Activated CD4-positive, CD25-positive, alpha-beta regulatory T cell (primary cell): ENCODE results near the gene DLST.
A peak's percentile ranks its signal among the peaks of the same experiment; 100 is the strongest.

ENCODE experiments used
- DNase-seq, 4 experiments: peaks; one replicate each; lab custom pipeline; 2025; lab: John Stamatoyannopoulos, UW

DLST gene

DNA sequence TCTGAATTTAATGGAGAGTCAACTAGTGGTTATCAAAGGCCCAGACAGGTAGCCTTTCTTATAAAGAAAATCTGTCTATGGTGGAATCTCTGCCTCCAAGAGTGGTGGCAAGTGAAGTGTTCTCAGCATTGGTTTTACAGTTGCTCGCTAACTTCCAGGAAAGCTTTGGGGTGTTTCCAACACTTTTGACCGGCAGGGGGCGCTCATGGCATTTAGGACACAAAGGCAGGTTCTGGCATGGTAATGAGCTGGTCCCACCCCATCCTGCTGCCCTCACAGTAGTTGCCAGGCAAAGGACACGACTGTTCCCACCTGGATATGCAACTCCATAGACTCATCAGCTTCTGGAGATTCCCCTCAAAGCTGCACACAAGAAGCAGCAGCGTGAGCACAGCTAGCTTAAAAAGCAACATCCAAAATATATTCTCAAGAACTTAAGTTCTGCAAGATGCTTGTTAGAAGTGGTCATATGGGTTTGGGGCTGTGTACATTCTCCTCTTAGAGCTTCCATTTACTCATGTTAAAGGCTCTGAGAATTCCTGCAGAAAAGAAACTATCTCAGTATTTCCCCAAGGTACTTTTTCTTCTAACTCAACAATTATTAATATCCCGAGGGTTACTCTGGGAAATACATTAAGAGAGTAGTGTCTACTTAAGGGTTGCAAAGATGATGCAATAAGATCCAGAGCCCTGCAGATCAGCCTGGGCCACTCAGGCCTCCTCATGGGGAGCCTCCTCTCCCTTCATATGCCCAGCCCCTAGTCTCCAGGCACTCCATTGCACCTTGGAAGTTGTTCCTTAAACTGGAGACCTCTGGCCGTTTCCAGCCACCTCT lies 20.6 kb upstream of the DLST start:
- peak; percentile 81 to 97 (median 90) for DNase-seq

DNA sequence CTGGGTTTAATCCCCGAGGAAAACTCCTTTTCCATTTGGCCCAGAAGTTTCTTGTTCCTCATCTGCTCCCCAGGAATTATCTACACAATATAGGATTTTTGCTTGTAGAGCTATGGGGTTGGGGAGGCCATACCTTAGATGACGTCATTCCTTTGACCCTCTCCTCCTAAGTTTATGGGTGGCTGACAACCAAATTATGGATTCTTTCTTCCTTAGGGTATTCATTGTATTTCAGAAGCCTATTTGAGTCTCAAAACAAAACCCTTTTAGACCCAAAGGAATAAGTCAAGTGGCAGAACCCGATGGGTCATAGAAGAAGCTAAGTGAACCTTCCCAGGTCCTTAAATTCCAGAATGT lies 20.0 kb upstream of the DLST start:
- no peak for DNase-seq

GRCh38 chr14:74863274-74863673 lies 18.4 kb upstream of the DLST start:
- no peak for DNase-seq

DNA sequence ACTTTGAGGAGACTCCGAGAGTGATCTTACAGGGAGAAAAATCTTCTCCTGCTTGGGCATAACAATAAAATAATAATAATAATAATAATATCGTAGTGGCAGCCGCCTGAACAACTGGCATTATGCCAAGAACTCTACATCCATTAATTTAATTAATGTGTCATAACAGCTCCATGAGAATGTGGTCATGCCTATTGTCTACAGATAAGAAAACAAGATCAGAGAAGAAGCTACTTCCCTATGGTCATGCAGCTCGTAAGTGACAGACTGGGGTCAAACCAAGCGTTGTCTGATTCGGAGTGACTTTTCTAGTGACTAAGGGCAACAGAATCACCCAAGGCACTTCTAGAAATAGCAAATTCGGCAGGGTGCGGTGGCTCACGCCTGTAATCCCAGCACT lies 17.5 kb upstream of the DLST start:
- no peak for DNase-seq

GRCh38 chr14:74865156-74865555 lies 16.6 kb upstream of the DLST start:
- DNase-seq = no peak

DNA sequence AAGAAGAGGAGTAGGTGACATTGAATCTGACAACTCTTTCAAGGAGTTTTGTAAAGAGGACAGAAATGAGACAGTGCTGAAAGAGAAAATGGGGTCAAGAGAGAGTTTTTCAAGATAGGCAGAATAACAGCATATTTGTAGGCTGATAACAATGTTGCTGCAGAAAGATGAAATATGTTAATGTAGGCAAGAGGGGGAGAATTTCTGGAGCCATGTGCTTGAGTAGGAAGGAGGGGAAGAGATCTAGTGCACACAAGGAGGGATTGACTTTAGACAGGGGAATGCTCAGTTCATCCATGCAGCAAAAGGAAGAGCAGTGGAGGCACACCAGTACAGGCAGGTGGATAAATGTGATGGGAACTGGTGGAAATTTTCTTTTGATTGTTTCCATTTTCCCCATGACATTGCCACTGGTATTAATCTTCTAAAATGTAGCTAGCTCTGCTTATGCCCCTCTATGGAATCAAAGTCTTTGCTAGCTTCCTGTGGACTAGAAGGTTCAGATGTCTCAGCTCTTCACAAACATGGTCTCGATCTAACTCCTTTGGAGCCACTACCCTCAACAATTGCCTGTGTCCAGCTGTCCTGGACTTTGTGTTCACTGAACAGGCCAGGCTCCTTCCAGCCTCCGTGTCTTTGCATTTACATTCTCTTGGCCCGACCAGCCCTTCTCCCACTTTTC lies 14.9 kb upstream of the DLST start:
- no peak for DNase-seq

- DNase-seq = peak in 1 of 4 experiments; percentile 9
Measured at GRCh38 chr14:74867673-74868072, 14.0 kb upstream of the DLST start.

DNA sequence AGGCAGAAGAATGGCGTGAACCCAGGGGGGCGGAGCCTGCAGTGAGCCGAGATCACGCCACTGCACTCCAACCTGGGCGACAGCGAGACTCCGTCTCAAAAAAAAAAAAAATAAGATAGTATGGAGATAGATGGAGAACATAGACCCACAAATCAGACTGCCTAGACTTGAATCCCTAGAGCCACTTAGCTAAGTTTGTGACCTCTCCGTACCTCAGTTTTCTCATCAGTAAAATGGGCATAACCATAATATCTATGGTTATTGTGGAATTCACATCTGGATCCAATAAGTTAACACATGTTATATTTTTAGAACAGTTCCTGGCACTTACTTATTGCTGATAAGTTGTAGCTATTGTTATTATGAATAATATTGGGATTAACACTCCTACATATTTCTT lies 13.0 kb upstream of the DLST start:
- no peak for DNase-seq

DNA sequence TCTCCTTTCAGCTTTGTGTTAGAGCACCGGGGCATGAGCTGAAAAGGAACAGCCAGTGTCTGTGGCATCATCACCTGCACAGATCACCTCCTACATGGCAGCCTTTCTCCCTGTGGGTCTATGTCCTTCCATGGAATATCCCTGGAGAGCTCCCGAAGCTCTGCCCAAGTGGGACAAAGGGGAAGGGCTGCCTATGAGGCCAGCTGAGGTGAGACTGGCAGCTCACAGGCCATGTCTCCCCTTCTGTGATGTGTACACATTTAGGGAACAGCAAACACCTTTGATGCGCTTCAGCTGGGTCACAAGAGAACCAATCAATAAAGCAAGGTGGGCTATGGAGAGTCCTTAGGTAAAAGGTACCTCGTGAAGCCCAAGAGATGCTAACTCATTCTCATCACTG lies 9.9 kb upstream of the DLST start:
- no peak for DNase-seq

DNA sequence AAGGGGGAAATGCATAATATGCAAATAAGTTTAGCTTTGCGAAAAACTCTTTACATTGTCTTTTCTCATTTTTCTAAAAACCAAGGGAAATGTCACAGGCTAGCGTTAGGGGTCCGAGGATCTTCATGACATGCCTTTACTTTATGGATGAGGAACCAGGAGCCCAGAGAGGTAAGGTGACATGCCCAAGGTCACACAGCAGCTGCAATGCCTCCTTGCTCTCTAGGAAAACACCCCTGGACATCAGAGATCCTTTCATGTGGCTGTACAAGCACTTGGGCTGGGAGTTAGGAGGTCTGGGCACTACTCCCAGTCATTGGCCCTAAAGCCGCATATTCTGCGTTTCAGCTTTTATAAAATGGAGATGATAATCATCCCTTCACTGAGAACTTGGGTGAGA lies 6.5 kb upstream of the DLST start:
- no peak for DNase-seq

DNA sequence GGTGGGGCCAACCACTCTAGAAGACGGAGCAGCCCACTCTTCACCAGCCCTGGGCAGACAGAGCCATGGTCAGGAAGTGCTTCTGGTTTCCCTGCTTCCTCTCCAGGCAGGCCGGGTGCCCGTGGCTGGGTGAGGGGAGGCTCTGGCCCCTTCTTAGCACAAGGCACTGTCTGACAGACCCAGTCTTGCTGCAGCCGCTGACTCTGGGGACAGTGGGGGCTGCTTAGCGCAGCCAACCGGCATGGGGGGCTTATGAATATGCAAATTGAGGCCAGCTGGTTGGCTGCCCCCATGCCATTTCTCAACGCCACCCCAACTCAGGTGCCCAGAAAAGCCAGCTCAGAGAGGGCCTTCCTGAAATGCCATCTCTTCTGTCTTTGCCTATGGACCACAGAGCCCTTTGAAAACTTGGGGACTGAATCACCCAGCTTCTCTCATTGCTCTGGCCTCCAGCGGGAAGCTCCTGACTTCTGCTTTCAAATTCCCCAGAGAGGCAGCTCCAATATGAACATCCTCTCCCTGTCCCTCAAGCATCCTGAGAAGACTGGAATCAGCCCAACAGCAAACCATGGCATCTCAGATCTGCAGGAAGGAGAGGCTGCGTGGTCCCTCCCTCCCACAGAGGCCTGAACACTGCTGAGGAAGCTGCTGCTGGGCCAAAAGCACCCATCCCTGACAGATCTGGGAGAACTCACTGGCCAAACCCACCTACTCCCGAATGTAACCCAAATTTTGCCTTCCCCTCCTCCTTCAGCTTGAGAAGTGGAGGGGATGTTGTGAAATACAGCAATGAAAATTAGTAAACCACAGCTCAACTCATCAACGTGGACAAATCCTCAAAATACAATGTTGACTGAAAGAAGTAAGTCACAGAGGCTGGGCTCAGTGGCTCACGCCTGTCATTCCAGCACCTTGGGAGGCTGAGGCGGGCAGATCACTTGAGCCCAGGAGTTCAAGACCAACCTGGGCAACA lies 5.5 kb upstream of the DLST start, which contains the start of gene PROX2:
Gene PROX2 (minus strand): TSS at position 205 of the 973 bp plus-strand sequence. CDS start 12,311 bp downstream, outside the sequence.
- DNase-seq = peak in 1 of 4 experiments; percentile 6

DNA sequence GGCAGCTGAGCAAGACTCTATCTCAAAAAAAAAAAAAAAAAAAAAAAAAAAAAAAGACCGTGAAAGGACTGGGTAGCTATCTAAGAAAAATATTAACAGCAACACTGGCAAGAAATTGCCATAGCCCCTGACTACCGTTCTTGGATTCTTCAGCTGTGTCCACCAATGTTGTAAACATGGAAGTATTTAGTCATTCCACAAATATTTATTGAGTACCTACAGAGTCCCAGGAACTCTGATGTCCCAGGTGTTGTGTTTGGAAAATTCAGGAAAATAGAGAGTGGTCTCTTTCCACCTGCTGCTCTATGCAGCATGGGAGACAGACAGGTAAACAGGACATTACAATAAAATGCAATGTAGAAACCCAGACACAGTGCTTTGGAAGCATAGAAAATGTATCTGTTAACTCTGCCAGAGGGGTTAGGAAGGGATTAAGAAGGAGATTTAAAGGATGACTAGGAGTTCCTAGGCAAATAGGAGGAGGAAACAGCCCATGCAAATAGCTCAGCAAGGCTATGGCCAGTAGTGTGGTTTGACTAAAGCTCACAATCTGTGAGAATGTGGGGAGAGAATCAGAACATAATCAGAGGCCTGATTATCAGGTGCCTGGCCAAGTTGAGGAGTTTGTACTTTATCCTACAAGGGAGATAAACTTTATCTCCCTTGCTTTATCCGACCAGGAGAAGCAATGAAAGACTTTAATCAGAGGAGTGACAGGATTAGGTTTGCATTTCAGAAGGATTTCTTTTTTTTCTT lies 2.1 kb upstream of the DLST start:
- DNase-seq = no peak

DNA sequence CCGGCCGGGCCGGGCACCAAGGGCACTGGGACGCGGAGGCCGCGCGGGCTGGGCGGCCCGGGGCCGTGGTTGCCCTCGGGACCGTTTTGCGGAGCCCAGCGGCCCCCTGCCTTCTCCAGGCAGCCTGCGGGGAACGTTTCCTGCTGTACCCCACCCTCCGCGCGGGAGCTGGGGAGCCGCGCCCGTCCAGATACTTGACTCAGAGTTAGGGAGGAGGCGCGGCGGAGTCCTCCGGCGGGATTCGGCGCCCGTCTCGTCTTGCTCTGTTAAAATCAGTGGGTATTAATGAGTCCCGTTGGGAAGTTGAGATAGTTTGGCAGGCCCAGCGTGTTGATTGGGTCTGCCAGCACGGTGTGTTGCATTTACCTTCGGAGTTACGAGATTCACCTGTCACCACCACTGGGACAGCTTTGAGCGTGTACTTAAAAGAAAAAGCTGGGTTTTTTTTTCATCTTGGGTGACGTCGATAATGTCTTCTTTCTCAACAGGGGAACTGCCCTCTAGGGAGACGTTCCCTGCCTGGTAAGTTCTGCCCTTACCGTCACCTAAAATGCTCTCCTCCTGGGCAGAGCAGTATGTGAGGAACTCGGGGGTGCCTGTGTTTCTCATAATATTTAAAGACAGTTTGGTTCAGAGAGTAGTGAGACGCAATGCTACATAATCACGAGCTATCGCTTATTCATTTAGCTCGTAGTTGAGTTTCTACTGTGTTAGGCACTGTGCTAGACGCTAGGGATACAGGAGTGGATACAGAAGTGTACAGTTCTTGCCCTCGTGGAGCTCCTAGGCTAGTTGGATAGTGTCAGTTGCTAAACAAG lies 596 bp downstream of the DLST start:
- peak in 3 of 4 experiments; percentile 27 to 38 (median 29) for DNase-seq

GRCh38 chr14:74886001-74886400 lies 4.3 kb downstream of the DLST start:
- no peak for DNase-seq

DNA sequence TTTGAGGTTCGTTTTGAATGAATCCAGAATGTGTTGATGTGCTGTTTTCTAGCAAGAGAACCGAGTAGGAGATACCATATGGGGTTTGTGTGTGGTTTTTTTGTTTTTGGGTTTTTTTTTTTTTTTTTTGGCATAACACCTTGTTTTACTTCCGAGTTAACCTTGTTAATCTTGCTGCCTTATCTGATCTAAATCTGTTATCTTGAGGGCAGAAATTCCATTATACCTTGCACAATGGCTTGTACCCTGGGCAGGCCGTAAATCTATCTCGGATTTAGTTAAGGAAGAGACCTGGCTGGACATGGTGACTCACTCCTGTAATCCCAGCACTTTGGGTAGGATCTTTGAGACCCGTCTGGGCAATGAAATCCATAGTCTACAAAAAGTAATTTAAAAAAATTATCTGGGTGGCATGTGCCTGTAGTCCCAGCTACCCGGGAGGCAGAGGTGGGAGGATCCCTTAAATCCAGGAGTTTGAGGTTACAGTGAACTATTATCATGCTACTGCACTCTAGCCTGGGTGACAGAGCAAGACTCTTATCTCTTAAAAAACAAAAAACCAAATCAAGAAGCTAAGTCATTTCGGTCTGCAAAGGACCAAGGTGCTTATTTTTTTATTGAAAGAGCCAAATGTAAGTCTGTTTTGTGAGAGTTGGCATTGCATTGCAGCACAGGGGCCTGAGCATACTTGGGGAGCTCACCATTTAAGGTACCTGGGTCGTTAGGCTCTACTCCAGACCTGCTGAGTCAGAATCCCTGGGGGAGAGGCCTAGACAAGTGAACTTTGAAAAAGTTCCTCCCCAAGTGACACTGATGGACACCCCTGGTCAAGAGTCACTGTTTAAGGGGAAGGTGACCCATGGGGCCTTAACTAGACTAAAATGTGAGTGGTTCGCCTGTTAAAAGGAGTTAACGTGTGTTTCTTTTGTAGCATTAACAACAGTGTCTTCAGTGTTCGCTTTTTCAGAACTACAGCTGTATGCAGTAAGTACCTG lies 6.7 kb downstream of the DLST start:
- no peak for DNase-seq

DNA sequence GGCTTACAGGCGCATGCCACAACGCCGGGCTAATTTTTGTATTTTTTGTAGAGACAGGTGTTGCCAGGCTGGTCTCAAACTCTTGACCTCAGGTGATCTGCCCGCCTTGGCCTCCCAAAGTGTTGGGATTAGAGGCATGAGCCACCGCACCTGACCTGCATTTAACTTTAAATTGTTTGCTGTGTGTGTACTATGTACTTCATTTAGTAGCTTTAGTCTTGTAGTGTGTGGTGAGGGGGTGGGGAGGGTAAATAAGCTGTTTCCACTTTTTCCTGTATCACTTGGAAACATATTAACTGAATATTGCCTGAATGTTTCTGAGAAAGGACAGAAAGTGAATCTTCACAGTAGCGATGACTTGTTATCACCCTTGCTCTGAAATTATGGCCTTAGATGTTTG lies 8.5 kb downstream of the DLST start:
- DNase-seq = no peak

DNA sequence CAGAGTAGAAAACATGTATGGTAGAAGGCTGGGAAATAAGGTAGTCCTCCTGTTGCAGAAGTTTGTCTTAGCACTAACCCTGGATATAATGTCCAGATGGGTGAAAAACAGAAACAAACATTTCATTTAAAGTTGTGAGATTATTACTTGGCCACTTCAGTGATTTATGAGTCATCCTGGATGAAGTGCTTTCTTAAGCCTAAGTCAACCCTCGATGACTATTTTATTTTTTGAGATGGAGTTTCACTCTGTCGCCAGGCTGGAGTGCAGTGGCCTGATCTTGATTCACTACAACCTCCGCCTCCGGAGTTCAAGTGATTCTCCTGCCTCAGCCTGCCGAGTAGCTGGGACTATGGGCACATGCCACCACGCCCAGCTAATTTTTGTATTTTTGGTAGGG lies 10.2 kb downstream of the DLST start:
- DNase-seq = no peak

- DNase-seq = no peak
Measured at GRCh38 chr14:74892745-74893144, 11.0 kb downstream of the DLST start.

DNA sequence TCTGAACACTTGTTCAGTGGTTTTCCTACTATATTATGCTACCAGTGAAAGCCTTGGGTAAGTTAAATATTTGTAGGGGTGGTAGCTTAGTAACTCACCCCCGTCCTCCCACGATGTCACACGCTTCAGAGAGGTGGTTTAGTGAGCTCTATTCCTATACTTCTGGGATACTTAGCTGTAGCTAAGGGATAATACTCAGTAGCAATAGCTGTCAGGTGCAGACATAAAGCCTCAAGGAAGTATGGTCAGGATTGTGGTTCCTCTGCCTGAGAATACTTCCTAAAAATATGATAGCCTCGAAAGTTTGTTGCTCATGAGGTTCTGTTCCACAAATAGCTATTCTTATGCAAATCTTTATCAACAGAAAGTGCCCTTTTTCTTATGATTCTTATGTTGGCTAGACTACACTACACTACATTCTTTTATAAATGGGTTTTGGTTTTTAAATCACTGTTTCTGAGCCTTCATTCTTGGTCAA lies 11.9 kb downstream of the DLST start:
- DNase-seq = no peak
